ENCODE measurements around the gene TBX5.
A peak's percentile ranks its signal among the peaks of the same experiment; 100 is the strongest.

The TBX5 gene

DNA sequence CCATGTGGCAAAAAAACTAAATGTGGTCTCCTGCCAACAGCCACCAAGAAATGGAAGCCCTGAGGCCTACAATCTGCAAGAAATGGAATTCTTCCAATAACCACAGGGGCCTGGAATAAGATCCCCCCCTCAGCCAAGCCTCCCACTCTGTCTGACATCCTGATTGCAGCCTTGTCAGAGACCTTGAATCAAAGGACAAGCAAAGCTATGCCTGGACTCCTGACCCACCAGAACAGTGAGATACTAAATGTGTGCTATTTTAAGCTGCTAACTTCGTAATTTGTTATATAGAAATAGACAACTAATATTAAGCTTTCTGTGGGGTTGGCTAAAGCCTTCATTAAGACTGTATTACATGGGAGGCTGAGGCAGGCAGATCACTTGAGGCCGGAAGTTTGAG lies 77.7 kb downstream of the TBX5 start:
- DNase-seq (ENCODE audit: low spot score) (no peak), FAIRE-seq (no peak)

DNA sequence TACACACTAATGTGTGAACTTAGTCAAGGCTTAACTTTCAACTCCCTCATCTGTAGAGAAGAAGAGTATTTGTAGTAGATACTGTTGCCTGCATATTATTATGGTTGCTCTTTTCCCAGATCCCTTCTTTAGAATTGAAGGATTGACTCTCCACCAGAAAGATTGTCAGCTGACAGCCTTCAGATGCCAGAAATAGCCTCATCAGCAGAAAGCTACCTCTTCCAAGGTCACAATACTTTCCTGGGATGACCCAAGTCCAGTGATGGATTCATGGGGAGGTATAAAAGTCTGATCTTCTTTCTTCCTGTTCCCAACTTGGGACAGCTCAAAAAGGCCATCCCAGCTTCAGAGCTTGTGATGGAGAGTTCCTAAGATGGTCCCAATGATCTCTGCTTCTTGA lies 78.2 kb downstream of the TBX5 start:
- DNase-seq (ENCODE audit: low spot score) = no peak
- FAIRE-seq = no peak

- DNase-seq (ENCODE audit: low spot score) = no peak
- no peak for FAIRE-seq
These were observed 84.4 kb downstream of the TBX5 start for GRCh38 chr12:114321524-114321923.

GRCh38 chr12:114320968-114321367 lies 85.0 kb downstream of the TBX5 start:
- DNase-seq (ENCODE audit: low spot score) = no peak
- FAIRE-seq = no peak

GRCh38 chr12:114320101-114320500 lies 85.8 kb downstream of the TBX5 start:
- no peak for FAIRE-seq
- DNase-seq (ENCODE audit: low spot score) = no peak

DNA sequence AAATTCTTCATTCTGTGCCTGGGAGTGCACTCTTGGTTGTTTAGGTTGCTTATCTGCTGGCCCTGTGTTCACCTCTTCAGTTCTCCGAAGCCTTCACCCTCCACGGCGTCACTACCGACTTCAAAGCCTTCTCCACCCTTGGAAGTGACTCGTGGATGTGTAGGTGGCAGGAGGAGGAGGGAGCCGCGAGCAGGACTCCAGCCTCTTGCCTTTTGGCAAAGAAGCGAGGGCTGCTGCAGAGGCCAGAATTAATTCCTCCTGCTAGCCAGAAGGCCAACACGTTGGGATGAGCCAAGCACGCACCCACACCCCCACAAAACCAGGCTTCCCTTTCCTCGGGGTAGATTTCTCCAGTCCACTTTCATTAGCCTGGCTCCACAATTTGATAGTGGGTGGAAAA lies 86.5 kb downstream of the TBX5 start:
- DNase-seq (ENCODE audit: low spot score) = no peak
- no peak for FAIRE-seq

DNA sequence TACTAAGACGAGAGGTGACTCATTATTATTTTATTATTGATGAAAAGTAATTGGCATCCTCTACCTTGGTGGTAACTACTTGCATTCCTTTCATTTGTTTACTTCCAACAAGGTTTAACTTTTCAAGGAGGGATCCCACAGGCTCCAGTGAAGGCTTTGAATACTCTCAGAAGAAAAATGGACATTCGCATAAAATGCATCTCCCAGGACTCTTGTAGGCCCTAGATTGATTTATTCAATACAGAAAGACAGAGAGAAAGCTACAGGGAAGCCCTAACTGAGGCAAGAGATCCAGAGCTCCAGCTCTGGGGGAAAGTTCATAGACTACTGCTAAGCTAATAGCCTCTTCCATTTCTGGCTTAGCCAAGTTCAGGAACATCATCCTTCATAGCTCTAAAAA lies 87.0 kb downstream of the TBX5 start:
- DNase-seq (ENCODE audit: low spot score) (no peak), FAIRE-seq (no peak)

DNA sequence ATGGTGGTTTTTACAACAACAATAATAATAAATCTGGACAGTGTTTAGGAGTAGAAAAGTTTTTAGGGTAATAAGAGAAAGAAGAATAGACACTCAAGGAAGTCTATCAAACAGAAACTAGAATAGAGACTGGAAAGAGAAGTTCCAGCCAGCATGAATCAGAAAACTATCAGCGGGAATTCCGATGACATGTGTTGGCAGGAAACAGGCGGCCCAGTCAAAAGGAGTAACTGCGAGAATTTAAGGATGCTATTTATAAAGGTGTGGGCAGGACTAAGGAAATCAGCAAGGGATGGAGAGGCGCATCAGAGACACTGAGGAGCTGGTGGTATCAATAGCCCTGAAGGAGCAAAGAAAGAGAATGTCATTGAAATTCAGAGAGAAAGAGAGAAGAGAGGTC lies 89.9 kb downstream of the TBX5 start:
- DNase-seq (ENCODE audit: low spot score) (peak; percentile 53), FAIRE-seq (no peak)

GRCh38 chr12:114314974-114315720 lies 90.8 kb downstream of the TBX5 start:
- FAIRE-seq (no peak), DNase-seq (ENCODE audit: low spot score) (no peak)

DNA sequence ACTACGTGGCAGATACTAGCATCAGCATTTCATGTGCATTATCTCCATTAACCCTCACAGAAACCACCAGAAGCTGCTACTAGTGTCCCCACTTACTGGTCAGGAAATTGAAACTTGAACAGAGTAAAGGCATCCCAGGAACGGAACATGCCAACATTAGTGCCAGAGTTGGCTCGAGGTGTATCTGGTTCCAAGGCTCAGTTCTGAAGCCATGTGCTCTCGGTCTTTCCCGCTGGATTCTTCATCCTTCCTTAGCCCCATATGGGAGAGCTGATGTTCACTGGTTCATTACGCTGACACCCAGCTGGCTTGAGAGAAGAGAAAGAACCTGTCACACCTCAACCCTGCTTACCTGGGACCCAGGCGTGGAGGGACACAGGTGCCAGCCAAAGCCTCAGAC lies 91.5 kb downstream of the TBX5 start:
- no peak for DNase-seq (ENCODE audit: low spot score)
- no peak for FAIRE-seq

- FAIRE-seq = no peak
- no peak for DNase-seq (ENCODE audit: low spot score)
These were observed 92.0 kb downstream of the TBX5 start for GRCh38 chr12:114313910-114314309.

DNA sequence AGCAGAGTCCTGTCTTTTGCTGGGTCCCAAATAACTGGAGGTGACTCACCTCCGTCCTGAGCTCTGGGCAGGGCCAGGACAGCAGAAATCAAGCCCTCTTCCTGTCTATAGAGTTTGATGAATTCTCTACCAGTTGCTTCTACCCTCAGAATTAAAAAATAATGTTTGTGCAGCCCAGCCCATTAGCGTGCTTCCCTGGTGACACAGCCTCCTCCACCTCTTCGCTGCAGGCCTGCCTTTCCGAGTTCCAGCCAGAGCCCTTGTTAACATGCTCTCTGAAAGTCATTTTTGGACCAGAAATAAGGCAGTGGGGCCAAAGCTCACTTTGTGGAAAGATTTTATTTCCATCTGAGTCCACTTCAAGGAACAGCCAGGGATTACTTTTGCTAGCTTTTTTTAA lies 94.0 kb downstream of the TBX5 start:
- FAIRE-seq = no peak
- DNase-seq (ENCODE audit: low spot score) = no peak

DNA sequence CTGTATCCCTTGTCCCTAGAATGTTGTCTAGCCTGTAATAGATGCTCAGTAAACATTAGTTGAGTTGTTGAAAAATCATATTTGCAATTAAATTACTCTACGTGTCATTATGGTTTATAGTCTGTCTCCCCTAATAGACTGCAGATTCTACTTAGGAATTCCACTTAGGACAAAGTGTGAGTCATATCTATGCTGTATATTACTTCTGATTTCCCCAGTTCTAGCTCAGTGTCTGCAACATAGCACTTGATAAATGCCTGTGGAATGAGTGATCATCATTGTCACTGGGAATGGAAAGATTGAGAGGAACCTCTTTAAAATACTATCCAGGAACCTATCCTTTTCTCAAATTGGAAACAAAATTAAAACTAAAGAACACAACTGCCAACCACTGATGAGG lies 99.3 kb downstream of the TBX5 start:
- peak; percentile 17 for DNase-seq (ENCODE audit: low spot score)

GRCh38 chr12:114305446-114305845 lies 100.5 kb downstream of the TBX5 start:
- DNase-seq (ENCODE audit: low spot score) (no peak), FAIRE-seq (no peak)

More for the DNA sequence above, 99.3 kb downstream of the TBX5 start:
- FAIRE-seq = no peak
